Measurements from ENCODE around the gene FNDC3A.

Gene FNDC3A

GRCh38 chr13:49214917-49215376 is 239.2 kb downstream of the FNDC3A start:
- Histone ChIP-seq H4K20me1 (ENCODE audit: low read depth, low read length) (no peaks in the 10 kb centered on the region), H3K9me3 (ENCODE audit: insufficient read depth, low read length) (no peaks in the 10 kb centered on the region), H3K27ac (ENCODE audit: low read depth, low read length) (no peak overlapping the region), H2AFZ (ENCODE audit: low read depth, low read length, severe bottlenecking) (peak overlapping the region; percentile 98), H3K27me3 (ENCODE audit: low read length) (no peaks in the 10 kb centered on the region), H3F3A (ENCODE audit: insufficient read depth) (no peaks in the 10 kb centered on the region), H3K4me3 (ENCODE audit: insufficient read depth, low read length, poor library complexity, severe bottlenecking) (no peak overlapping the region), H3K79me2 (ENCODE audit: insufficient read depth, low read length) (no peaks in the 10 kb centered on the region), H3K9ac (ENCODE audit: low read length) (peak overlapping the region; percentile 20; the same call in 1 of the 2 replicates), H3K9me2 (replicated peaks; ENCODE audit: insufficient read depth, low read length) (no peaks in the 10 kb centered on the region), H3K36me3 (ENCODE audit: low read length) (no peaks in the 10 kb centered on the region), H3K4me2 (ENCODE audit: low read depth, low read length, poor library complexity, severe bottlenecking) (peak overlapping the region; percentile 38)
- no peak for TF ChIP-seq EZH2phosphoT487 (conservative IDR thresholded peaks at IDR 0.05; ENCODE audit: low read length)
- TF ChIP-seq, protein P1, sequence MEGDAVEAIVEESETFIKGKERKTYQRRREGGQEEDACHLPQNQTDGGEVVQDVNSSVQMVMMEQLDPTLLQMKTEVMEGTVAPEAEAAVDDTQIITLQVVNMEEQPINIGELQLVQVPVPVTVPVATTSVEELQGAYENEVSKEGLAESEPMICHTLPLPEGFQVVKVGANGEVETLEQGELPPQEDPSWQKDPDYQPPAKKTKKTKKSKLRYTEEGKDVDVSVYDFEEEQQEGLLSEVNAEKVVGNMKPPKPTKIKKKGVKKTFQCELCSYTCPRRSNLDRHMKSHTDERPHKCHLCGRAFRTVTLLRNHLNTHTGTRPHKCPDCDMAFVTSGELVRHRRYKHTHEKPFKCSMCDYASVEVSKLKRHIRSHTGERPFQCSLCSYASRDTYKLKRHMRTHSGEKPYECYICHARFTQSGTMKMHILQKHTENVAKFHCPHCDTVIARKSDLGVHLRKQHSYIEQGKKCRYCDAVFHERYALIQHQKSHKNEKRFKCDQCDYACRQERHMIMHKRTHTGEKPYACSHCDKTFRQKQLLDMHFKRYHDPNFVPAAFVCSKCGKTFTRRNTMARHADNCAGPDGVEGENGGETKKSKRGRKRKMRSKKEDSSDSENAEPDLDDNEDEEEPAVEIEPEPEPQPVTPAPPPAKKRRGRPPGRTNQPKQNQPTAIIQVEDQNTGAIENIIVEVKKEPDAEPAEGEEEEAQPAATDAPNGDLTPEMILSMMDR (IDR thresholded peaks at IDR 0.05; ENCODE audit: insufficient read depth, low read length, poor library complexity, severe bottlenecking): peak; percentile 41

- no peak overlapping the region for H3K9ac ChIP-seq (ENCODE audit: low read length)
- no peaks in the 10 kb centered on the region for H3K27me3 ChIP-seq (ENCODE audit: low read length)
These were observed 240.6 kb downstream of the FNDC3A start for GRCh38 chr13:49216334-49216733.

GRCh38 chr13:49217962-49218492 is 242.3 kb downstream of the FNDC3A start:
- Histone ChIP-seq H3K9ac (ENCODE audit: low read length) (no peak overlapping the region), H2AFZ (ENCODE audit: low read depth, low read length, severe bottlenecking) (no peak overlapping the region), H3K4me2 (ENCODE audit: low read depth, low read length, poor library complexity, severe bottlenecking) (no peak overlapping the region), H3K4me3 (ENCODE audit: insufficient read depth, low read length, poor library complexity, severe bottlenecking) (no peak overlapping the region), H3K9me2 (replicated peaks; ENCODE audit: insufficient read depth, low read length) (no peaks in the 10 kb centered on the region), H3K27ac (ENCODE audit: low read depth, low read length) (no peak overlapping the region), H3K27me3 (ENCODE audit: low read length) (no peaks in the 10 kb centered on the region), H3K79me2 (ENCODE audit: insufficient read depth, low read length) (no peaks in the 10 kb centered on the region), H3K9me3 (ENCODE audit: insufficient read depth, low read length) (no peaks in the 10 kb centered on the region), H4K20me1 (ENCODE audit: low read depth, low read length) (no peaks in the 10 kb centered on the region), H3F3A (ENCODE audit: insufficient read depth) (no peaks in the 10 kb centered on the region), H3K36me3 (ENCODE audit: low read length) (no peaks in the 10 kb centered on the region)
- TF ChIP-seq EZH2phosphoT487 (conservative IDR thresholded peaks at IDR 0.05; ENCODE audit: low read length): no peak
- TF ChIP-seq, protein P1 (IDR thresholded peaks at IDR 0.05; ENCODE audit: insufficient read depth, low read length, poor library complexity, severe bottlenecking): no peak

More at GRCh38 chr13:49216334-49216733, 240.6 kb downstream of the FNDC3A start:
- TF ChIP-seq EZH2phosphoT487 (conservative IDR thresholded peaks at IDR 0.05; ENCODE audit: low read length): no peak
- TF ChIP-seq, protein P1 (IDR thresholded peaks at IDR 0.05; ENCODE audit: insufficient read depth, low read length, poor library complexity, severe bottlenecking): no peak
- no peak overlapping the region for H2AFZ ChIP-seq (ENCODE audit: low read depth, low read length, severe bottlenecking)
- H3F3A ChIP-seq (ENCODE audit: insufficient read depth): no peaks in the 10 kb centered on the region
- H3K4me2 ChIP-seq (ENCODE audit: low read depth, low read length, poor library complexity, severe bottlenecking): no peak overlapping the region
- H3K9me2 ChIP-seq (replicated peaks; ENCODE audit: insufficient read depth, low read length): no peaks in the 10 kb centered on the region
- H3K79me2 ChIP-seq (ENCODE audit: insufficient read depth, low read length): no peaks in the 10 kb centered on the region
- no peaks in the 10 kb centered on the region for H3K9me3 ChIP-seq (ENCODE audit: insufficient read depth, low read length)
- no peaks in the 10 kb centered on the region for H4K20me1 ChIP-seq (ENCODE audit: low read depth, low read length)
- no peaks in the 10 kb centered on the region for H3K36me3 ChIP-seq (ENCODE audit: low read length)
- no peak overlapping the region for H3K27ac ChIP-seq (ENCODE audit: low read depth, low read length)
- no peak overlapping the region for H3K4me3 ChIP-seq (ENCODE audit: insufficient read depth, low read length, poor library complexity, severe bottlenecking)
